Body of pancreas (tissue), 4 donors: ENCODE measurements around the gene TBCE.

Experiments
- POLR2A ChIP-seq, 3 donors: fragments of 450-650 bp; IDR thresholded peaks; one replicate each; pipeline ENCODE4 v1.6.1; 2016; ENCODE audit warnings: antibody characterized with exemption in 3 of 3, mild to moderate bottlenecking in 2 of 3
- TF ChIP-seq, protein P1 (sequence below), 7 experiments: fragments of 450-650 bp in 4 of 7; fragments of 200-600 bp in 3 of 7; sonication (generic) in 3 of 7; IDR thresholded peaks; one replicate each; pipeline ENCODE4 v1.5.1; 2016 to 2019; ENCODE audit warnings: antibody characterized with exemption in 7 of 7

DNA sequence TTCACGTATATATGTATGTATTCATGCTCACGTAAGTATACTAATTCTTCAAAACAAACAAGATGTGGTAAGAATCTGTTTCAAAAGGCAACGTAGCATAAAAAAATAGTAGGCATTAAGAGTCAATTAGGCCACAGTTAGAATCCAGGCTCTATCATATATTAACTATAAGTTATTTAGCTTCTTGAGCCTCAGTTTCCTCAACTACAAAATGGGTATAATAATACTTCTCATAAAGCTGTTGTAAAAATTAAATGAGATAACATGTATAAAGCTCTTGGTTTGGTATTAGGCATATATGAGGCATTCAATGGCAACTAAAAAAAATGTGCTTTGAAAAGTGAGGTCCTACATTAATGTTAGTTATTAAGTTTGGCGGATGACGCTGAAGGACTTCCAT, 127.8 kb downstream of the TBCE start:
- TF ChIP-seq, protein P1, sequence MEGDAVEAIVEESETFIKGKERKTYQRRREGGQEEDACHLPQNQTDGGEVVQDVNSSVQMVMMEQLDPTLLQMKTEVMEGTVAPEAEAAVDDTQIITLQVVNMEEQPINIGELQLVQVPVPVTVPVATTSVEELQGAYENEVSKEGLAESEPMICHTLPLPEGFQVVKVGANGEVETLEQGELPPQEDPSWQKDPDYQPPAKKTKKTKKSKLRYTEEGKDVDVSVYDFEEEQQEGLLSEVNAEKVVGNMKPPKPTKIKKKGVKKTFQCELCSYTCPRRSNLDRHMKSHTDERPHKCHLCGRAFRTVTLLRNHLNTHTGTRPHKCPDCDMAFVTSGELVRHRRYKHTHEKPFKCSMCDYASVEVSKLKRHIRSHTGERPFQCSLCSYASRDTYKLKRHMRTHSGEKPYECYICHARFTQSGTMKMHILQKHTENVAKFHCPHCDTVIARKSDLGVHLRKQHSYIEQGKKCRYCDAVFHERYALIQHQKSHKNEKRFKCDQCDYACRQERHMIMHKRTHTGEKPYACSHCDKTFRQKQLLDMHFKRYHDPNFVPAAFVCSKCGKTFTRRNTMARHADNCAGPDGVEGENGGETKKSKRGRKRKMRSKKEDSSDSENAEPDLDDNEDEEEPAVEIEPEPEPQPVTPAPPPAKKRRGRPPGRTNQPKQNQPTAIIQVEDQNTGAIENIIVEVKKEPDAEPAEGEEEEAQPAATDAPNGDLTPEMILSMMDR (IDR thresholded peaks at IDR 0.05): no peak
- no peak for TF ChIP-seq POLR2A (IDR thresholded peaks at IDR 0.05)
